Activated T-cell treated with anti-CD3 and anti-CD28 coated beads, Interleukin-2, amount 50 U/mL, for 1 hour (primary cell): ENCODE data around the gene SND1.

Experiments
- DNase-seq: peaks from one replicate; pipeline ENCODE4 v3.0.0-alpha.2; 2020

SND1 gene

GRCh38 chr7:127979728-127980126 is 327.7 kb downstream of the SND1 start:
- no peak for DNase-seq

GRCh38 chr7:127980901-127981300 is 328.9 kb downstream of the SND1 start:
- no peak for DNase-seq

GRCh38 chr7:127981965-127982364 is 330.0 kb downstream of the SND1 start:
- DNase-seq = no peak

GRCh38 chr7:127983804-127984332 is 331.9 kb downstream of the SND1 start:
- no peak for DNase-seq

- DNase-seq = no peak
Observed at GRCh38 chr7:127986581-127987521, 334.9 kb downstream of the SND1 start.

GRCh38 chr7:127988751-127989150 is 336.8 kb downstream of the SND1 start:
- DNase-seq = no peak

GRCh38 chr7:127993317-127993716 is 341.3 kb downstream of the SND1 start:
- DNase-seq = no peak

GRCh38 chr7:127993987-127994386 is 342.0 kb downstream of the SND1 start:
- DNase-seq = no peak

GRCh38 chr7:127995156-127995880 is 343.3 kb downstream of the SND1 start:
- no peak for DNase-seq

GRCh38 chr7:127995881-127996215 is 343.9 kb downstream of the SND1 start:
- DNase-seq = no peak

GRCh38 chr7:127996253-127997071 is 344.5 kb downstream of the SND1 start:
- no peak for DNase-seq

GRCh38 chr7:127997226-127997922 is 345.4 kb downstream of the SND1 start:
- DNase-seq = no peak

GRCh38 chr7:127998671-127999070 is 346.7 kb downstream of the SND1 start:
- no peak for DNase-seq

- no peak for DNase-seq
Observed at GRCh38 chr7:128000048-128000447, 348.1 kb downstream of the SND1 start.

GRCh38 chr7:128000854-128001265 is 348.9 kb downstream of the SND1 start:
- DNase-seq = no peak

- no peak for DNase-seq
Observed at GRCh38 chr7:128003167-128003566, 351.2 kb downstream of the SND1 start.

- DNase-seq = no peak
Observed at GRCh38 chr7:128003787-128004186, 351.8 kb downstream of the SND1 start.

- no peak for DNase-seq
Observed at GRCh38 chr7:128004623-128005022, 352.6 kb downstream of the SND1 start.

- DNase-seq = no peak
Observed at GRCh38 chr7:128005117-128005516, 353.1 kb downstream of the SND1 start.

- DNase-seq = no peak
Observed at GRCh38 chr7:128005759-128006159, 353.8 kb downstream of the SND1 start.

- DNase-seq = no peak
Observed at GRCh38 chr7:128006550-128007302, 354.7 kb downstream of the SND1 start.

- no peak for DNase-seq
Observed at GRCh38 chr7:128007303-128007680, 355.3 kb downstream of the SND1 start.
